IPS DF 19.7 (cell line): ENCODE results near the gene SERPINE1.
"Not testable (repeated sequence)": the region's sequence is repeated elsewhere in the genome, so short reads cannot be mapped to it uniquely, and the experiment has no call there.

ENCODE experiments used
- DNase-seq: peaks from one replicate; pipeline ENCODE4 v3.0.0-alpha.2; 2013; ENCODE audit warnings: low read depth, low spot score

The SERPINE1 gene

DNA sequence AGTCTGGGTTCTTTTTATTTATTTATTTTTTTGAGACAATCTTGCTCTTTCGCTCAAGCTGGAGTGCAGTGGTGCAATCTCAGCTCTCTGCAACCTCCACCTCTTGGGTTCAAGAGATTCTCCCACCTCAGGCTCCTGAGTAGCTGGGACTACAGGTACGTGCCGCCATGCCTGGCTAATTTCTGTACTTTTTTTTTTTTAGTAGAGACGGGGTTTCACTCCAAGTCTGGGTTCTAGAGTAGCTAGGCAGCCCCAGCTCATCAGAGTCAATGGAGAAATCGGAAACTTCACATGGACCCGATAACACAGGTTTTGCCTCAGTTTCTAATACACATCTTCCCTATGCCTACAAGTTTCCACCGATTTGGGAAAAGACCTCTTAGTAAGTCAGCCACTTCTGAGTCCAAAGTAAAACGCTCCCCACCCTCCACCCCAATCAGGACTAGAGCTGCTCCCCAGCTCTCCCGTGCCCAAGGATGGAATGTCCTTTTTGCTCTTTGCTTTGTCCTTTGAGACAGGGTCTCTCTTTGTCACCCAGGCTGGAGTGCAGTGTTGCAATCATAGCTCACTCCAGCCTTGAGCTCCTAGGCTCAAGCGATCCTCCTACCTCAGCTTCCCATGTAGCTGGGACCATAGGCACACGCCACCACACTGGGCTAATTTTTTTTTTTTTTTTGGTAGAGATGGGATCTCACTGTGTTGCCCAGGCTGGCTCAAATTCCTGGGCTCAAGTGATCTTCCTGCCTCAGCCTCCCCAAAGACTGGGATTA, 3.8 kb upstream of the SERPINE1 start:
- DNase-seq, result no peak

DNA sequence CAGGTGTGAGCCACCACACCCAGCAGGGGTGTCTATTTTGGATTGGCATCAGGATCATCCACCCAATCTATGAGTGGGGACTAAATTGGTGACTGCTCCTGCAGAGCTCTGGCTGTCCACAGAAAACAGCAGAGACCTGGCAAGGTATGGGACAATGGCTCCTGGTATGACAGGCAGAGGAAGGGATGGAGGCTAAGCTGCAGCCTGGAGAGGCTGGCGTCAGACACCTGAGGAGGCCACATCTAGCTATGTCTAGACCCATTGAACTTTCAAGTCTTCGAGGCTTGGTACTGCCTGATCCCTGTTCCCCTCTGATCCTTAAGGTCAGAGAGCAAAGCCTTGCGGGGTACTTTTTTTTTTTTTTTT, 3.2 kb upstream of the SERPINE1 start:
- no peak for DNase-seq

DNA sequence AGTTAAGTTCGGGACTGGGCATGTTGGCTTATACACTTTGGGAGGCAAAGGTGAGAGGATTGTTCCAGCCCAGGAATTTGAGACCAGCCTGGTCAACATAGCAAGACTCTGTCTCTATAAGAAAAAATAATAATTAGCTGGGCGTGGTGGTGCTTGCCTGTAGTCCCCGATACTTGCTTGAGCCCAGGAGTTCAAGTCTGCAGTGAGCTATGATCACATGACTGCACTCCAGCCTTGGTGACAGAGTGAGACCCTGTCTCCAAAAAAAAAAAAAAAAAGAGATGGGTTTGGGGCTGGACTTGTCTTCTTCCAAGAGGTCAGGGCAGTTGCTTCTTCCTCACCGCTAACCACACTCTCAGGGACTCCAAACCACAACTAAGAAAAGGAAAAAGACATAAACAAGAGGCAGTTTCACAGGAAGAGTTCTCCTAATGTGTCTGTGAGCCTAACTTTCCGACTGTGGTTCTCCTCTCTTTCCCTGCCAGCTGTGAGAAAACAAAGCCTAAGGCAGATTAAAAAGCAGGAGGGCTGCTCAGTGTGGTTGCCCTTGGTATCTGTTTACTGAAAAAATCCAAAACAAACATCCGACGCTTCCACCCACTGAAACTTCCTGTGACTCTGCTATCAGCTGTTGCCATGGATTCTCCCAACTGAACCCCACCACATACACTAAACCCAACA, 2.4 kb upstream of the SERPINE1 start:
- no peak for DNase-seq

DNA sequence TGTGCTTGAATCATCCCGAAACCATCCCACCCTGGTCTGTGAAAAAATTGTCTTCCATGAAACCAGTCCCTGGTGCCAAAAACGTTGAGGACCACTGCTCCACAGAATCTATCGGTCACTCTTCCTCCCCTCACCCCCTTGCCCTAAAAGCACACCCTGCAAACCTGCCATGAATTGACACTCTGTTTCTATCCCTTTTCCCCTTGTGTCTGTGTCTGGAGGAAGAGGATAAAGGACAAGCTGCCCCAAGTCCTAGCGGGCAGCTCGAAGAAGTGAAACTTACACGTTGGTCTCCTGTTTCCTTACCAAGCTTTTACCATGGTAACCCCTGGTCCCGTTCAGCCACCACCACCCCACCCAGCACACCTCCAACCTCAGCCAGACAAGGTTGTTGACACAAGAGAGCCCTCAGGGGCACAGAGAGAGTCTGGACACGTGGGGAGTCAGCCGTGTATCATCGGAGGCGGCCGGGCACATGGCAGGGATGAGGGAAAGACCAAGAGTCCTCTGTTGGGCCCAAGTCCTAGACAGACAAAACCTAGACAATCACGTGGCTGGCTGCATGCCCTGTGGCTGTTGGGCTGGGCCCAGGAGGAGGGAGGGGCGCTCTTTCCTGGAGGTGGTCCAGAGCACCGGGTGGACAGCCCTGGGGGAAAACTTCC, 784 bp upstream of the SERPINE1 start:
- DNase-seq, result no peak

DNA sequence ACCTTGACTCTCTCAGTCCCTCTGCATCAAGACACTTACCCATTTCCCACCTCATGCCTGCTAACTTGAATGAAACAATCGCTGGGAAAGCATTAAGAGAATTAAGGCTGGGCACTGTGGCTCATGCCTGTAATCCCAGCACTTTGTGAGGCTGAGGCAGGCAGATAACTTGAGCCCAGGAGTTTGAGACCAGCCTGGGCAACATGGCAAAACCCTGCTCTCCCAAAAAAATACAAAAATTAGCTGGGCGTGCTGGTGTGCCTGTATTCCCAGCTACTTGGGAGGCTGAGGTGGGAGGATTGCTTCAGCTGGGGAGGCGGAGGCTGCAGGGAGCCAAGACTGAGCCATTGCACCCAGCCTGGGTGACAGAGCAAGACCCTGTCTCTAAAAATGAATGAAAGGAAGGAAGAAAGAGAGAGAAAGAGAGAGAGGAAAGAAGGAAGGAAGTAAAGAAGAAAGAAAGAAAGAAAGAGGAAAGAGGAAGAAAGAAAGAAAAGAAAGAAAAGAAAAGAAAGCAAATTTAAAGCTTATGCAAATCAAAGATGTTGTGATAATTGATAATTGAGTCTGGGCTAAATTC, 646 bp downstream of the SERPINE1 start:
- no peak for DNase-seq

DNA sequence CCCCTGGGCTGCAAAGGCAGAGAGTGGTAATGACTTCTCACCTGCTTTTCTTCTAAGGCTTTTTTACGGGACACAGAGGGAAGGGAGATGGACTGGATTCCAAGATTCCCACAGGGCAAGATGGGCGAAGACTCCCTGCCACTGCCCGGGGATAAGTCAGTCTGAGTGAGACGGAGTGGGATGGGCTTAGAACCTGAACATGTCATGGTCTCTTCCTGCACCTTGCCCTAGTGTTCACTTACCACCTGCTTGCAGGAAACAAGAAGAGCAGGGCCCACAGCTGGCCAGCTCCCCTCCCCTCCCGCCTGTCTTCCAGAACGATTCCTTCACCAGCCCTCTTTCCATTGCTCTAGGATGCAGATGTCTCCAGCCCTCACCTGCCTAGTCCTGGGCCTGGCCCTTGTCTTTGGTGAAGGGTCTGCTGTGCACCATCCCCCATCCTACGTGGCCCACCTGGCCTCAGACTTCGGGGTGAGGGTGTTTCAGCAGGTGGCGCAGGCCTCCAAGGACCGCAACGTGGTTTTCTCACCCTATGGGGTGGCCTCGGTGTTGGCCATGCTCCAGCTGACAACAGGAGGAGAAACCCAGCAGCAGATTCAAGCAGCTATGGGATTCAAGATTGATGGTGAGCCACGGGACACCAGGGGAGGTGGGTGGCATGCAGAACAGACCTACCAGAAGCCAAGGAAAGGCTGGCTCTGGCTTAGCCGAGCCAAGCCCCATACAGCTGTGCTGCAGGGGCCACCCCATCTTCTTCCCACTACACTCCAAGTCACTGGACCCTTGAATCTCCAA, 1.3 kb downstream of the SERPINE1 start:
- DNase-seq, result no peak

DNA sequence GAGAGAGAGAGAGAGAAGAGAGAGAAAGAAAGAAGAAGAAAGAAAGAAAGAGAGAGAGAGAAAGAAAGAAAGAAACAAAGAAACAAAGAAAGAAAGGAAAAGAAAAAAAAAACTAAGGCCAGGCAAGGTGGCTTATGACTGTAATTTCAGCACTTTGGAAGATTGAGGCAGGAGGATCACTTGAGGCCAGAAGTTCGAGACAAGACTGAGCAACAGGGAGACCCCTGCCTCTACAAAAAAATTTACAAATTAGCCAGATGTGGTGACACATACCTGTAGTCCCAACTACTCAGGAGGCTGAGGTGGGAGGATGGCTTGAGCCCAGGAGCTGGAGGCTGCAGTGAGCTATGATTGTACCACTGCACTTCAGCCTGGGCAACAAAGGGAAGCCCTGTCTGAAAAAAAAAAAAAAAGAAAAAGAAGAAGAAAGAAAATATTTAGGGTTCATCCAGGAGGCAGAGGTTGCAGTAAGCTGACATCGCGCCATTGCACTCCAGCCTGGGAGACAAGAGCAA, 2.8 kb downstream of the SERPINE1 start:
- DNase-seq, result no peak

DNA sequence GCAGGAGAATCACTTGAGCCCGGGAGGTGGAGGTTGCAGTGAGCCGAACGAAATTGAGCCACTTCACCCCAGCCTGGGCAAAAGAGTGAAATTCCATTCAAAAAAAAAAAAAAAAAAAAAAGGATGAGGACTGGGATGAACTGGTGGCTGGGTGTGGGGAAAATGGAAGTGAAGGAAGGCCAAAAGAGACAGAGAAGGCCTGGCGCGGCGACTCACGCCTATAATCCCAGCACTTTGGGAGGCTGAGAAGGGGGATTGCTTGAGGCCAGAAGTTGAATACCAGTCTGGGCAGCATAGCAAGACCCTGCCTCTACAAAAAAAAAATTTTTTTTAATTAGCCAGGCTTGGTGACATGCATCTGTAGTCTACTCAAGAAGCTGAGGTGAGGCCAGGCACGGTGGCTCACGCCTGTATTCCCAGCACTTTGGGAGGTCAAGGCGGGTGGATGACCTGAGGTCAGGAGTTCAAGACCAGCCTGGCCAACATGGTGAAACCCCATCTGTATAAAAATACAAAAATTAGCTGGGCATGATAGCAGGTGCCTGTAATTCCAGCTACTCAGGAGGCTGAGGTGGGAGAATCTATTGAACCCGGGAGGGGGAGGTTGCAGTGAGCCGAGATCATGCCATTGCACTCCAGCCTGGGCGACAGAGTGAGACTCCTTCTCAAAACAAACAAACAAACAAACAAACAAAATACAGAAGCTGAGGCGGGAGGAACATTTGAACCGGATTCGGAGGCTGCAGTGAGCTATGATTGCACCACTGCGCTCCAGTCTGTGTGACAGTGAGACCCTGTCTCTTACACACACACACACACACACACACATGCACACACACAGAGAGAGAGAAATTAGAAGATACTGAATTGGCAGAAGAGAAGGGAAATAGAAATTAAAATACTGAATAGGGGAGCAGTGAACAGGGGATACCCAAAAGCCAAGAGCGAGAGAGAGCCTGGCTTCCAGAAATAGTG, 6.0 kb downstream of the SERPINE1 start:
- DNase-seq, result not testable (repeated sequence)

DNA sequence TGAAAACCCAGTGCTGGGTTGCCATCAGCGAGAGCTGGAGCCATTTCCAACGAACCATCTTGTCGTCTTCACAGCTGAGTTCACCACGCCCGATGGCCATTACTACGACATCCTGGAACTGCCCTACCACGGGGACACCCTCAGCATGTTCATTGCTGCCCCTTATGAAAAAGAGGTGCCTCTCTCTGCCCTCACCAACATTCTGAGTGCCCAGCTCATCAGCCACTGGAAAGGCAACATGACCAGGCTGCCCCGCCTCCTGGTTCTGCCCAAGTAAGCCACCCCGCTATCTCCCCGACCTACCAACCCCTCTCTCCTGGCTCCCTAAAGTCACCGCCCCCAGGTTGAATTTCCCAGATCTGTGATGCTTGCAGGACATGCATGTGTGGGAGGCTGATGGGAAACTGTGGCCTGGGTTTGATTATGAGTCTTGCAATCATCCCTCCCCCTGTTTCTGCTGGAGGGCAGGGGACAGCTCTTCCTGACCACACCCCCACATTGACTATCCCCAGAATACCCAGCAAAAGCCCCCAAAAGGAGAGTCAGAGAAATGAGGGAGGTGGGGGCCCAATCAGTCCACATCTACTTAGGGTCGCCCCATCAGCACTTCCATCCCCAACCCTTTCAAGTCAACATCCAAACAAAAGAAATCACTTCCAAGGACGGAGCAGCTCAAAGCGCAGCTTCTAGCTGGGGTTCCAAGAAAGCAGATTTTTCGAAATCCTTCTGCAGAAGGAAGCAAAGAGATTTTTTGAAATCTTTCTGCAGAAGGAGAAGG, 6.9 kb downstream of the SERPINE1 start:
- DNase-seq, result no peak

DNA sequence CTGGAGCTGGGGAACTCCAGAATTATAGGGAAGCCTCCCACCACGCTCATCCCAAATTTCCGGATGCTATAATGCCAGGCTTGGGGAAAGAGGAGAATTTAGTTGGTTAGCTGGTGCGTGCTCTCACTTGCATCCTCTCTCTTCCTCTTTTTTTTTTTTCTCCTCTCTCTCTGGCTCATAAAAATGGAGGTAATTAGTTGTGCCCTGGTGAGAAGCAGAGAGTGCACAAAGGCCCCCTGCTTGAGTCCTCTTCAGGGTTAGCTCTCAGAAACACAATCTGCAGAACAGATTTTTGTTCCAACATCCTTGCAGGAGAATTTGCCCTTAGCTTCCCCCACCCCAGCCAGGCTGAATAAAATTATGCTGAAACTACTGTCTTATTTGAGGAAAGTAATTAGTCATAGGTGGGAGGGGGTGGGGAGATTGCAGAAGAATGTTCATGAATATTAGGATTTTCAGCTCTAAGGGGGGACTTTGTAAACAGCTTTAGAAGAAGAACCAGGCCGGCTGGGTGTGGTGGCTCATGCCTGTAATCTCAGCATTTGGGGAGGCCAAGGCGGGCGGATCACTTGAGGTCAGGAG, 7.6 kb downstream of the SERPINE1 start:
- no peak for DNase-seq

DNA sequence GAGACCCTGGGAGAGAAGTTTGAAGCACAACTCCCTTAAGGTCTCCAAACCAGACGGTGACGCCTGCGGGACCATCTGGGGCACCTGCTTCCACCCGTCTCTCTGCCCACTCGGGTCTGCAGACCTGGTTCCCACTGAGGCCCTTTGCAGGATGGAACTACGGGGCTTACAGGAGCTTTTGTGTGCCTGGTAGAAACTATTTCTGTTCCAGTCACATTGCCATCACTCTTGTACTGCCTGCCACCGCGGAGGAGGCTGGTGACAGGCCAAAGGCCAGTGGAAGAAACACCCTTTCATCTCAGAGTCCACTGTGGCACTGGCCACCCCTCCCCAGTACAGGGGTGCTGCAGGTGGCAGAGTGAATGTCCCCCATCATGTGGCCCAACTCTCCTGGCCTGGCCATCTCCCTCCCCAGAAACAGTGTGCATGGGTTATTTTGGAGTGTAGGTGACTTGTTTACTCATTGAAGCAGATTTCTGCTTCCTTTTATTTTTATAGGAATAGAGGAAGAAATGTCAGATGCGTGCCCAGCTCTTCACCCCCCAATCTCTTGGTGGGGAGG, 10.8 kb downstream of the SERPINE1 start:
- no peak for DNase-seq

DNA sequence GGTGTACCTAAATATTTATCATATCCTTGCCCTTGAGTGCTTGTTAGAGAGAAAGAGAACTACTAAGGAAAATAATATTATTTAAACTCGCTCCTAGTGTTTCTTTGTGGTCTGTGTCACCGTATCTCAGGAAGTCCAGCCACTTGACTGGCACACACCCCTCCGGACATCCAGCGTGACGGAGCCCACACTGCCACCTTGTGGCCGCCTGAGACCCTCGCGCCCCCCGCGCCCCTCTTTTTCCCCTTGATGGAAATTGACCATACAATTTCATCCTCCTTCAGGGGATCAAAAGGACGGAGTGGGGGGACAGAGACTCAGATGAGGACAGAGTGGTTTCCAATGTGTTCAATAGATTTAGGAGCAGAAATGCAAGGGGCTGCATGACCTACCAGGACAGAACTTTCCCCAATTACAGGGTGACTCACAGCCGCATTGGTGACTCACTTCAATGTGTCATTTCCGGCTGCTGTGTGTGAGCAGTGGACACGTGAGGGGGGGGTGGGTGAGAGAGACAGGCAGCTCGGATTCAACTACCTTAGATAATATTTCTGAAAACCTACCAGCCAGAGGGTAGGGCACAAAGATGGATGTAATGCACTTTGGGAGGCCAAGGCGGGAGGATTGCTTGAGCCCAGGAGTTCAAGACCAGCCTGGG, 11.4 kb downstream of the SERPINE1 start:
- DNase-seq, result peak; percentile 78

DNA sequence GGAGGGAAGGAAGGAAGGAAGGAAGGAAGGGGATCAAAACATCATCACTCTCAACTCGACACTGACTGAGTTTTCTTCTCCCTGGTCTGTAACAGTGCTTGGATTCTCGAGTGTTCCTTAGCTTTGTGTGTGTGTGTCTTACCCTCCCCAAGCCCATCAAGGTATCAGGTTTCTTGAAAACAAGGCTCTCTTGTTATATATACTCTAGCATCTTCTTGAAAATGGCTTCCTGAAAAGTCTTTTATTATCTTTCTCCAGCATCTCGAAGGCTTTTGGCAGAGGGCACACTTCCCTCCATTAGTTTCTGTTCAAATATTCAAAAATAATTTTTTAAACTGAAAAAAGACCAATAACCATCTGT, 13.4 kb downstream of the SERPINE1 start:
- DNase-seq, result no peak

DNA sequence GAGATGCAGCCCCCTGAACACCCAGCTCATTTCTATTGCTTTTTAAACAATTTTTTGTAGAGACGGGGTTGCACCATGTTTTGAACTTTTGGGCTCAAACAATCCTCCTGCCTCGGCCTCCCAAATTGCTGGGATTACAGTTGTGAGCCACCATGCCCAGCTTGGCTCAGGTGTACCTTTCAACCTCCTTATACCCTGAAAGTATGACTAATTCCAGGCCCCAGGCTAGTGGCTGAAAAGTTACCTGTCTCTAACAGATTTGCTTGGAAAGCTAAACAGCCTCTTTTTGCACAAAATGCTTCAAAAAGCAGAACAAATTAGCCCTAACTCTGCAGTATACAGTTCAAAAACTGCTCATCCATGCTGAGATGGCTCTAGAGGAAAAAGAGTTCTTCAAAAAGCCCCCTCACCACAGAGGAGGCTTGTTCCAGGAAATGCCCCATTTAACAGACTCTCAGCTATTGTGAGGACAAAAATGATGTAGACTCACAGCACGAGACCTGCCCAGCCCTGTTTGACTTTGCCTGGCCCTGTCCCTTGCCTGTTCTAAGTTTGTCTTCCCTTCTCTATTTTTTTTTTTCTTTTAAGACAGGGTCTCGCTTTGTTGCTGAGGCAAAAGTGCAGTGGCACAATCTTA, 14.0 kb downstream of the SERPINE1 start:
- DNase-seq, result no peak

DNA sequence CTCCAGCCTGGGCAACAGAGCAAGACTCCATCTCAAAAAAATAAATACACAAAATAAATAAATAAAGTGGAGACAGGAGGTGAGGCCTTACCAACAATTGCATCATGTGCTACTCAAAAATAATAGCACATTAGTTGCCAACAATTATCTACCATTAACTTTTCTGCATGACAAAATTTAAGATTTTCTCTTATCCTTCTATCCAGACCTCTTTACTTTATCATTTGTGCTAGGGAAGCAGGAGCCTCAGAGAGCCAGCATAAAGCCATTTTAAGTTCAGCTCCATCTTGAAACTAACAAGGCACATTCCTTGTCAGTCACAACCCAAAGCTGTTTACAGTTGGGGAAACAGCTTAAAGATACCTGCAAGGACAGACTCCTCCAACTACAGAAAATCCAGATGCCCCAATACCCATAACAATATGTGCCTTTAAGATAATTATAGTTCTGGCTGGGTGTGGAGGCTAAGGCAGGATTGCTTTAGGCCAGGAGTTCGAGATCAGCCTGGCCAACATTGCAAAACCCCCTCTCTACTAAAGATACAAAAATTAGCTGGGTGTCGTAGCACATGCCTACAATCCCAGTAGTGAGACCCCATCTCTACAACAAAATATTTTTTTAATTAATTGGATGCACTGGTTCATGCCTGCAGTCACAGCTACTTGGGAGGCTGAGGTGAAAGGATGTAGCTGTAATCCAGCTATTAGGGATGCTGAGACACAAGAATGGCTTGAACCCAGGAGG, 25.2 kb downstream of the SERPINE1 start:
- DNase-seq, result no peak

DNA sequence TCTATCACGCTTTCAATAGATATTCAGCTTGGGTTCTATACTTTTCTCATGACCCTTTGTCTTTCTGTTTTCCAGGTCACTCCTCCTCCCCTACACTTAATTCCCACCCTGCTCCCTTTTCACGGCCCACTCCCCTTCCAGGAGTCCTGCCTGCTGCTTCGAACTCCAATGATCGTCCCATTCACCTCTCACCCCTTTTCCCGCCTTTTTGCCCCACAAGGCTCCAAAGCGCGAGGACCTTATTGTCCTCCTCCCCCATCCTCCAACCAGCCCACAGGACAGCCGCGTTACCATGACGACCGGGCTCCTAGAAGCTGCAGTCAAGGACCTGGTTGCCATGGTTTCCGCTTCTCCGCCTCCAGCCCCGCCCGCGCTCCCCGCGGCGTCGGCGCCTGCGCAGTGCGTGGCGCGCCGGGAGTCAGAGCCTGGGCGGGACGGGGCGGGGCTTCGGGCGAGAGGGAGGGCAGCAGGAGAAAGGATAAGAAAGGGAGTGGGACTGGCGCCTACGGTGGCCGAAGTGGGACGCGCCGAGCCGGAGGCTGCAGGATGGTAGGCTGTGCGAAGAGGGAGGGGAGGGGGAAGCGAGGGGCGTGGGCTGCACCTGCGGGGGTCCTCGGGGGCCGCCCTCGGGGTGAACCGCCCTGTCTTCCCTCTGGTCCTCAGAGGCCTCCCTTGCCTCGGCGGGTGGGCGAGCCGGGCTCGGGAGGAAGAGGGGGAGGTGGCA, 27.2 kb downstream of the SERPINE1 start, which contains the start of gene AP1S1:
TSS of gene AP1S1 (plus strand) at position 508 of the 724 bp plus-strand sequence. CDS start at position 547, 39 bp downstream.
- DNase-seq, result peak; percentile 100
